Psoas muscle (tissue), 8 donors: Measurements from ENCODE around the gene FAS. TPM values are rescaled to one million over a fixed set of nuclear protein-coding genes. Genes with fewer than 3 reads are reported as not detected.

Source experiments
- ATAC-seq, 4 donors: fragments of 200-7000 bp; cut with Tn5 transposase; one replicate each; pipeline ENCODE4 v1.9.1; 2020; ENCODE audit warnings: moderate library complexity in 3 of 4, mild to moderate bottlenecking in 2 of 4
- DNase-seq, 2 donors: peaks; one replicate each; pipeline ENCODE4 v3.0.0-alpha.2; 2020
- H3K27ac ChIP-seq: fragments of 200-600 bp; one replicate; pipeline ENCODE4 v1.8.0; 2022
- H3K27me3 ChIP-seq, 3 donors: fragments of 200-600 bp in 1 of 3; one replicate each; pipeline versions ENCODE4 v1.6.1 to v1.8.0; 2013 to 2022; ENCODE audit warnings: low read length in 2 of 3, mild to moderate bottlenecking in 2 of 3, moderate library complexity in 1 of 3; ENCODE audit not compliant: insufficient read depth in 3 of 3
- H3K36me3 ChIP-seq, 2 donors: fragments of 200-600 bp in 1 of 2; one replicate each; pipeline versions ENCODE4 v1.6.1 to v1.8.0; 2013 to 2022; ENCODE audit warnings: low read depth in 1 of 2, mild to moderate bottlenecking in 1 of 2, moderate library complexity in 1 of 2; ENCODE audit not compliant: insufficient read depth in 1 of 2
- H3K4me1 ChIP-seq: fragments of 200-600 bp; one replicate; pipeline ENCODE4 v1.8.0; 2022
- H3K4me3 ChIP-seq: fragments of 200-600 bp; one replicate; pipeline ENCODE4 v1.8.0; 2022; ENCODE audit warnings: mild to moderate bottlenecking
- H3K9me3 ChIP-seq: fragments of 200-600 bp; one replicate; pipeline ENCODE4 v1.8.0; 2022
- WGBS, 3 donors: extraction: QIAGEN DNeasy Blood & Tissue Kit; methylation state at CpG; one replicate each; pipeline versions ENCODE4 v1.1.6 to v1.1.7; 2013; 5-methylcytosine and 5-hydroxymethylcytosine counted together
- intact Hi-C, 2 donors: fragments of 100-400 bp; cut with DNase I; formaldehyde crosslinking; loops; one replicate each; pipeline versions ENCODE4 v1.11.0 to v1.14.2; 2022
- polyA plus RNA-seq, 3 donors: library from polyadenylated mRNA; stranded (reverse); fragments of 200-250 nt; gene quantifications; one replicate each; pipeline ENCODE4 v1.2.3, GENCODE V29; 2013
- total RNA-seq, 4 donors: library from RNA; stranded (reverse); fragmentation: NEBNext Ultra II Directional in 2 of 4; extraction: Animal tissue kit (Norgen Biotek cat#: 25700) in 2 of 4; gene quantifications; one replicate each; pipeline versions ENCODE4 v1.2.1 to v1.2.4, GENCODE V29; 2021 to 2023
- TF ChIP-seq, protein P1 (sequence below): fragments of 200-600 bp; IDR thresholded peaks from one replicate; pipeline ENCODE4 v1.8.0; 2022; ENCODE audit warnings: antibody characterized with exemption
- donor health status: healthy with polysubstance abuse.
- donor health status: DM: no; HTN: no; CAD: no; lungs with moderate emphysema.
- donor health status: Bipolar disorder and iron deficiency.
- donor health status: healthy.
- donor health status: DM: yes; HTN: yes; CAD: no.
- donor health status: DM: no; HTN: no; CAD: no.
- donor health status: DM: no; HTN: no; CAD: no.
- donor health status: DM: yes; HTN: yes; CAD: no.

Gene FAS
- total and polyA plus RNA-seq, 7 donors: 1.1 to 3.8 (median 1.6) TPM

DNA sequence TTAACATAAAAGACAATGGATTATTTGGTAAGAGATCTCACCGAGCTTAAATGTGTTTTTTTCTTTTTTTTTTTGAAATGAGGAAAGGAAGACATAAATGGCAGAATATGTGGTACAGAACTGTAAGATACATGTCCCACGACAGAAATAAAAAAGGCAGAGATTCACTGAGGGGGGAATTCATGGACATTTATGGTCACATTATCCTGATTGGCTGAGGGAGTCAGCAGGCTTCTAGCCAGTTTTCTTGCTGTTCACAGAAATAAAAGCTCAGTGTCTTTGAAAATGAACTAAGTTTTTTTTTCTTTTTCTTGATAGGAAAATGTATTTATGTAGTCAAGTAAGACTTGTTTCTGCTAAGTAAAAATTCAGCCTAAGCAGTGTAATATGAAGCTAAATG, 8.2 kb upstream of the FAS start:
- Histone ChIP-seq H3K9me3 (no peaks in the 10 kb centered on the region), H3K4me3 (no peak overlapping the region), H3K27ac (no peak overlapping the region), H3K4me1 (peaks cover 3% of the 10 kb centered on the region), H3K36me3 (no peaks in the 10 kb centered on the region), H3K27me3 (no peaks in the 10 kb centered on the region)
- TF ChIP-seq, protein P1, sequence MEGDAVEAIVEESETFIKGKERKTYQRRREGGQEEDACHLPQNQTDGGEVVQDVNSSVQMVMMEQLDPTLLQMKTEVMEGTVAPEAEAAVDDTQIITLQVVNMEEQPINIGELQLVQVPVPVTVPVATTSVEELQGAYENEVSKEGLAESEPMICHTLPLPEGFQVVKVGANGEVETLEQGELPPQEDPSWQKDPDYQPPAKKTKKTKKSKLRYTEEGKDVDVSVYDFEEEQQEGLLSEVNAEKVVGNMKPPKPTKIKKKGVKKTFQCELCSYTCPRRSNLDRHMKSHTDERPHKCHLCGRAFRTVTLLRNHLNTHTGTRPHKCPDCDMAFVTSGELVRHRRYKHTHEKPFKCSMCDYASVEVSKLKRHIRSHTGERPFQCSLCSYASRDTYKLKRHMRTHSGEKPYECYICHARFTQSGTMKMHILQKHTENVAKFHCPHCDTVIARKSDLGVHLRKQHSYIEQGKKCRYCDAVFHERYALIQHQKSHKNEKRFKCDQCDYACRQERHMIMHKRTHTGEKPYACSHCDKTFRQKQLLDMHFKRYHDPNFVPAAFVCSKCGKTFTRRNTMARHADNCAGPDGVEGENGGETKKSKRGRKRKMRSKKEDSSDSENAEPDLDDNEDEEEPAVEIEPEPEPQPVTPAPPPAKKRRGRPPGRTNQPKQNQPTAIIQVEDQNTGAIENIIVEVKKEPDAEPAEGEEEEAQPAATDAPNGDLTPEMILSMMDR: no peak
- DNase-seq: no peak
- 35 to 59% (median 54%) methylated on average over 2 of the region's 2 CpGs for WGBS, 3 donors
- intact Hi-C loops: no loop called here
- no peak for ATAC-seq

DNA sequence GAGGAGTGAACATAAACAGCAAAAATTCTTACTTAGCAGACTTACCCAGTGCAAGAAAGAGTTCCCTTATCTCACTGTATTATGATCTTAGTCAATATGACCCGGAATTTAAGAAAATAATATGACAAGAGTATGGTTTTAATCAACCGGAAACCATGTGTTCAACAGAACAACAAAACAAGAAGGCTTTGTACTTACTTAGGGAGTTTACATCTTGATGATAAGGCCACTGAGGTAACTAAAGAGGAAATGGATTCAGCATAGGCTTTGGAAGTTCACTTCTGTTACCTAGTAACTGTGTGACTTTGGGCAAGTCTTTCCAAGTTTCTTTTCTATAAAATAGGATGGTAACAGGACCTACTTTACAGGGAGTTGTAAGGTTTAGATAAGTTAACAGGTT, 7.4 kb upstream of the FAS start:
- Histone ChIP-seq H3K4me3 (no peak overlapping the region), H3K36me3 (no peaks in the 10 kb centered on the region), H3K27me3 (no peaks in the 10 kb centered on the region), H3K27ac (no peak overlapping the region), H3K9me3 (no peaks in the 10 kb centered on the region), H3K4me1 (peaks cover 3% of the 10 kb centered on the region)
- intact Hi-C loops: no loop called here
- ATAC-seq: no peak
- DNase-seq: no peak
- TF ChIP-seq, protein P1: no peak
- 57 to 75% (median 58%) methylated on average over 2 of the region's 2 CpGs for WGBS, 3 donors

DNA sequence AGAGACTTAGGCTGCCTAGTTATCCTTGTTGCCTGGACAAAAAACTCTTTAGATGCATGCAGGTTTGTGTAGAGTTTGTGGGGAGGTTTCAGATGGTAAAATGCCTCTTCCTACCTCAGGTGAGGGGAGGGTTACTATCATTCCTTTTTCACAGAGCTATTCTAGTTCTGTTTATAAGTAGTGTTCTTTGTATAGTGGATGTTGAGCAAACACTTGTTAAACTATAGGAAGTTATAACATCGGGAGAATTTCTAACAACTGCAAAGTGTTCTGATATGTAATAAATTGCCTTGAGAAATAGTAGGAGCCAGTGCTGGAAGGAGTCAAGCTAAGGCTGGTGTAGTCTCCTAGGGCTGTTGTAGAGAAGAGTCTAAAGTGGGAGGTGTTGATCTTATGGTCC, 6.7 kb upstream of the FAS start:
- H3K27me3 ChIP-seq: no peaks in the 10 kb centered on the region
- intact Hi-C loops: loop anchor here in 1 of 2 donors (2.0 kb wide), 1 partner anchor 49 kb away; no protein-coding TSS in a partner anchor
- H3K4me3 ChIP-seq: no peak overlapping the region
- H3K27ac ChIP-seq: no peak overlapping the region
- WGBS, 3 donors: 75 to 86% (median 84%) methylated on average over 1 of the region's 1 CpG
- no peaks in the 10 kb centered on the region for H3K9me3 ChIP-seq
- TF ChIP-seq, protein P1: no peak
- no peaks in the 10 kb centered on the region for H3K36me3 ChIP-seq
- DNase-seq (no peak), ATAC-seq (no peak)
- peaks cover under 1% of the 10 kb centered on the region for H3K4me1 ChIP-seq

DNA sequence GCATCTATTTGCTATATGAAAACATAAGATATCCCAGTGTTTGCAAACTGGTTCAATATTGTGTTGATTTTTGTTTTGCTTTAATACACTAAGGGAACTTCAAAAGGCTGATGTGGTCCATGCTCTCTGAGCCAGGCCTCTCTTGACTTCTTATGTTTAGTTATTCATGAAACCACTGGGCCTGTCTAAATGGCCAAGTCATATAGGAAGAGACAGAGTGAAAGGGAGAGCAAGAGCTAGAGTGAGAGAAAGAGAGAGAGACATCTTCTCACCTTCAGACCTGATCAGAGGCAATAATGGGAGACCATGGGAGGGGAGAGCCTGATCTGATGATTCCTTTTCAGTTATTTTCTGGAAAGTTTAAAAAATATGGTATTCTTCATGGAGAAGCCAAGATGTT, 6.1 kb upstream of the FAS start:
- ATAC-seq (no peak), DNase-seq (no peak)
- Histone ChIP-seq H3K27me3 (no peaks in the 10 kb centered on the region), H3K4me1 (no peaks in the 10 kb centered on the region), H3K9me3 (no peaks in the 10 kb centered on the region), H3K4me3 (no peak overlapping the region), H3K27ac (no peak overlapping the region), H3K36me3 (no peaks in the 10 kb centered on the region)
- intact Hi-C loops: loop anchor here in 1 of 2 donors (2.0 kb wide), 1 partner anchor 50 kb away; no protein-coding TSS in a partner anchor
- TF ChIP-seq, protein P1: no peak

DNA sequence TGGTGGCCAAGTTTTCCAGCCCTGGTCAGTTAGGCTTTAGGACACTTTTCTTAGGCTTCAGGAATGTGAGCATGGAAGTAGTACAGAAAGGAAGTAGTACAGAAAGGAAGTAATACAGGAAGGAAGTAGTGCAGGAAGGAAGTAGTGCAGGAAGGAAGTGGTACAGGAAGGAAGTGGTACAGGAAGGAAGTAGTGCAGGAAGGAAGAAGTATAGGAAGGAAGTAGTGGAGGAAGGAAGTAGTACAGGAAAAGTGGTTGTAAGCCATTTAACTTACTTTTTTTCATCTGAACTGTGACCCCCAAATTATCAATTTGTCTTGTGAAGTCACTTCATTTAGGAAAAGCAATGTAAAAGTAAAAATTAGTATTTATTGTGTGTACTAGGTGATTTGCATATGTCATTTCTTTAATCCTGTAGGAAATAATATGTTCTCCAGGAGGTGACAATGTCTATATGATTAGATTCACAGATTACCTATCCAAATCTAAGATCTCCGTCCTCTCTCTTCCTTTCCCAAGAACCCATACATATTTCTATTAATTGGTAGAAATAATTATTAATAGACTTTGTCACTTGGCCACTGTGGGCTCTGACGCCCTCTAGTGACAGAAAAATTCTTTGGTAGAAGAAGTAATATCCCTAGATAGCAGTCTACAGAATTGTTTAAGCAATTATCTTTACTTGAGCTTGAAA, 3.9 kb upstream of the FAS start:
- H3K4me1 ChIP-seq: no peaks in the 10 kb centered on the region
- no peak overlapping the region for H3K27ac ChIP-seq

More for the DNA sequence above, 3.9 kb upstream of the FAS start:
- intact Hi-C loops: loop anchor here in 1 of 2 donors (5.0 kb wide), 1 partner anchor 149 kb away; no protein-coding TSS in a partner anchor
- ATAC-seq: no peak
- H3K9me3 ChIP-seq: no peaks in the 10 kb centered on the region
- DNase-seq: no peak
- H3K4me3 ChIP-seq: no peak overlapping the region
- WGBS, 3 donors: 9 to 23% (median 21%) methylated on average over 2 of the region's 2 CpGs
- TF ChIP-seq, protein P1: peak; percentile 76
- H3K27me3 ChIP-seq: no peaks in the 10 kb centered on the region
- no peaks in the 10 kb centered on the region for H3K36me3 ChIP-seq
